HG02642 (cell line): ENCODE data around the gene SGF29.
"Not testable (repeated sequence)": the region's sequence is repeated elsewhere in the genome, so short reads cannot be mapped to it uniquely, and the experiment has no call there.

Experiments used
- ATAC-seq: cut with Tn5 transposase; IDR thresholded peaks from one replicate; pipeline ENCODE4 v1.9.1; 2021; ENCODE audit warnings: mild to moderate bottlenecking; ENCODE audit not compliant: unreplicated experiment, poor library complexity

SGF29 gene

GRCh38 chr16:28562199-28562598 lies 8.5 kb downstream of the SGF29 start:
- ATAC-seq, result no peak

- ATAC-seq, result no peak
Measured at GRCh38 chr16:28563218-28563617, 9.5 kb downstream of the SGF29 start.

GRCh38 chr16:28566233-28566925 lies 12.7 kb downstream of the SGF29 start:
- not testable (repeated sequence) for ATAC-seq

GRCh38 chr16:28567292-28567691 lies 13.6 kb downstream of the SGF29 start:
- no peak for ATAC-seq

GRCh38 chr16:28569021-28569420 lies 15.3 kb downstream of the SGF29 start:
- no peak for ATAC-seq

GRCh38 chr16:28569968-28570752 lies 16.4 kb downstream of the SGF29 start:
- ATAC-seq, result no peak

- ATAC-seq, result no peak
Measured at GRCh38 chr16:28572696-28573510, 19.2 kb downstream of the SGF29 start.

- ATAC-seq, result no peak
Measured at GRCh38 chr16:28573738-28574718, 20.3 kb downstream of the SGF29 start.

GRCh38 chr16:28574925-28575324 lies 21.2 kb downstream of the SGF29 start:
- ATAC-seq, result no peak

GRCh38 chr16:28575446-28576109 lies 21.9 kb downstream of the SGF29 start:
- ATAC-seq, result no peak

GRCh38 chr16:28580726-28581315 lies 27.1 kb downstream of the SGF29 start:
- no peak for ATAC-seq

- no peak for ATAC-seq
Measured at GRCh38 chr16:28585674-28586073, 32.0 kb downstream of the SGF29 start.

GRCh38 chr16:28586466-28586865 lies 32.7 kb downstream of the SGF29 start:
- ATAC-seq, result no peak

GRCh38 chr16:28587386-28587785 lies 33.7 kb downstream of the SGF29 start:
- ATAC-seq, result no peak

GRCh38 chr16:28589069-28589468 lies 35.3 kb downstream of the SGF29 start:
- no peak for ATAC-seq

GRCh38 chr16:28589930-28590329 lies 36.2 kb downstream of the SGF29 start:
- no peak for ATAC-seq

GRCh38 chr16:28590384-28591340 lies 36.9 kb downstream of the SGF29 start:
- ATAC-seq, result no peak

- no peak for ATAC-seq
Measured at GRCh38 chr16:28591355-28591754, 37.6 kb downstream of the SGF29 start.
